ENCODE data around the gene SEMA3E.

Gene SEMA3E

DNA sequence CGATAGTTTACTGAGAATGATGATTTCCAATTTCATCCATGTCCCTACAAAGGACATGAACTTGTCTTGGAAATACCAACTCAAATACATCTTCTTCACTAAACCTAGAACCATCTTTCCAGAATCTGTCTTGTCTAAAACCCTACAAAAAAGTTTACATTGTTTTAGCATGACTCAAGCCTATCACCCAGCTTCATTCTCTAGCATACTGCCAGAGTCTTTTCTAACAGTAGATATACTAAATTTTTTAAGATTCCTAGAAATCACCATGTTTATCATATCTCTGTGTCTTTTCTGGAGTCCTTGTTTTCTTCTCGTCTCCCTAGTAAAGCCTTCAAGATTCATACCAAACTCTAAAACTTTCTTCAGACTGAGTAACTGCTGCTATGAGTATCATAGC is 129.7 kb downstream of the SEMA3E start:
- no peaks in the 10 kb centered on the region for H3K36me3 Mint-ChIP-seq (ENCODE audit: low read depth)
- no peak overlapping the region for H3K4me3 Mint-ChIP-seq
- H3K9me3 Mint-ChIP-seq: no peaks in the 10 kb centered on the region
- DNase-seq (ENCODE audit: low spot score): no peak
- no peaks in the 10 kb centered on the region for H3K4me1 Mint-ChIP-seq (ENCODE audit: low read depth)
- H3K27ac Mint-ChIP-seq: no peak overlapping the region
- H3K27me3 Mint-ChIP-seq (ENCODE audit: low read depth): no peaks in the 10 kb centered on the region

DNA sequence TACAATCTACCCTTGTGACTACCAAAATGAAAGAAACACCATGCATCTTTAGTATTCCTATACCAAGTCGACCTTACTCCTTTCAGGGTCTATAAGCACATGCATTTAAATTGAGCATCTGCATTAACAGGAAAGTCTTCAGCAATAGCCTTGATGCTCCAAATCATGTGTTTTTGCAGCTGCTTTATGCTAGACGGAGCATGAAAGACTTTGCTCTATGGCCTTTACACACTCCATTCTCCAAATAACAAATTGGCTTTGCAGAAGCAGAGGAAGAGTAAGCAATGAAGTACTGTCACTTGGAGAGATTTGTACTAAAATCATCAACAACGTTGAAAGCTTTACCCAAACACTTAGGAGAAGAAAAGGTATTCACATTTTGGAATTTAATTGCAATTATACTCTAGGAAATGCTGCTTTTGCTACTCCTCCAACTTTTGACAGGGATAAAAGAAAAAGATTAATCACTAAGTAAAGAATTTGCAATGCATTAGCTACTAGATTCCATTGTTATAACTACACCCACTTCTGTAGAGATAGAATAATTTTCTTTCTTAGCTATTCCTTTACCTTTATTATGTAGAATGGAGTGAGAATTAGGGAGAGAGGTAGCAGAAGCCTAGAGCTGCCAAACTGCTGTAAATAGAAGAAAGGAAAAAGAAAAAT is 131.8 kb downstream of the SEMA3E start:
- no peaks in the 10 kb centered on the region for H3K36me3 Mint-ChIP-seq (ENCODE audit: low read depth)
- H3K27me3 Mint-ChIP-seq (ENCODE audit: low read depth): no peaks in the 10 kb centered on the region
- no peak for DNase-seq (ENCODE audit: low spot score)
- H3K4me3 Mint-ChIP-seq: no peak overlapping the region
- no peaks in the 10 kb centered on the region for H3K4me1 Mint-ChIP-seq (ENCODE audit: low read depth)
- H3K9me3 Mint-ChIP-seq: no peaks in the 10 kb centered on the region
- H3K27ac Mint-ChIP-seq: no peak overlapping the region

DNA sequence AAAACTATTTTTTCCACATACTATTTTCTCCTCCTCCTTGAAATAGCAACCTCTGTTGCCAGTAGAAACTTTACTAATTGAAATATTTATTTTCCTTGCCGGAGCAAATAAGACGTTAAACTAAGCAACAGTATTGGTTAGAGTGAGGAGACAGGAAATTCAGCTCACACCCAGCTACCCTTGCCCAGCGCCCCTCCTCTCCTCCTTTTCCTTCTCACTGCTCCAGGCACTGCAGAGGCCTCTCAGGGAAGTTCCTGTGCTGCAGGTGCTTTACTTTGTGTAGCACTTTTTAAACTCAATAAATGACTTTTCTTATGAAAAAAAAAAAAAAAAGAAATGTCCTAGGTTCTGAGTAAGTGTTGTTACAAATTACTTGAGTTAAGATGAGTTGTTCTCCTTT is 134.0 kb downstream of the SEMA3E start:
- peaks cover 3% of the 10 kb centered on the region for H3K9me3 Mint-ChIP-seq
- no peak overlapping the region for H3K4me3 Mint-ChIP-seq
- no peaks in the 10 kb centered on the region for H3K4me1 Mint-ChIP-seq (ENCODE audit: low read depth)
- no peaks in the 10 kb centered on the region for H3K27me3 Mint-ChIP-seq (ENCODE audit: low read depth)
- H3K27ac Mint-ChIP-seq: no peak overlapping the region
- no peak for DNase-seq (ENCODE audit: low spot score)
- H3K36me3 Mint-ChIP-seq (ENCODE audit: low read depth): no peaks in the 10 kb centered on the region

GRCh38 chr7:83509255-83510021 is 139.5 kb downstream of the SEMA3E start:
- DNase-seq (ENCODE audit: low spot score): no peak
- no peak overlapping the region for H3K27ac Mint-ChIP-seq
- H3K27me3 Mint-ChIP-seq (ENCODE audit: low read depth): no peaks in the 10 kb centered on the region

DNA sequence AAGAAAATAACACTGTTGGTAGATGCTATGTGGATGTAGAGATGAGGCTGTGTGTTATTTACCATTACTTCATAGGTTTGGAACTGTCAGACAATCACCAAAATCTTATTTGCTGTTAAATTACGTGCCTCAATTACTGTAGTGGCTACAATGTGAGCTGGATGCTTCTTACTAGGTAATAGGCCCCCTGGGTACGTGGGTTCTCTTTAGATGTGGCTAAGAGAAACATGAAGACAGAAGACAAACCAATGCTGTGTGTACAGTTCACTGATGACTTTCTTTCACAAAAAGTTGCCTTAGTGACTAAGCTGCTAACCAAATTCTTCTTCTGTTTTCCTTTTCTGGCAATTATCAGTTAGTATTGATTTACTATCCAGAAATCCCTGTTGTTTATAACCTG is 144.6 kb downstream of the SEMA3E start:
- H3K4me1 Mint-ChIP-seq (ENCODE audit: low read depth): no peaks in the 10 kb centered on the region
- no peak overlapping the region for H3K27ac Mint-ChIP-seq
- no peak overlapping the region for H3K4me3 Mint-ChIP-seq
- no peaks in the 10 kb centered on the region for H3K9me3 Mint-ChIP-seq
- no peaks in the 10 kb centered on the region for H3K27me3 Mint-ChIP-seq (ENCODE audit: low read depth)
- DNase-seq (ENCODE audit: low spot score): no peak
- H3K36me3 Mint-ChIP-seq (ENCODE audit: low read depth): no peaks in the 10 kb centered on the region

More at GRCh38 chr7:83509255-83510021, 139.5 kb downstream of the SEMA3E start:
- no peak overlapping the region for H3K4me3 Mint-ChIP-seq
- H3K4me1 Mint-ChIP-seq (ENCODE audit: low read depth): no peaks in the 10 kb centered on the region
- peaks cover 3% of the 10 kb centered on the region for H3K9me3 Mint-ChIP-seq
- no peaks in the 10 kb centered on the region for H3K36me3 Mint-ChIP-seq (ENCODE audit: low read depth)

DNA sequence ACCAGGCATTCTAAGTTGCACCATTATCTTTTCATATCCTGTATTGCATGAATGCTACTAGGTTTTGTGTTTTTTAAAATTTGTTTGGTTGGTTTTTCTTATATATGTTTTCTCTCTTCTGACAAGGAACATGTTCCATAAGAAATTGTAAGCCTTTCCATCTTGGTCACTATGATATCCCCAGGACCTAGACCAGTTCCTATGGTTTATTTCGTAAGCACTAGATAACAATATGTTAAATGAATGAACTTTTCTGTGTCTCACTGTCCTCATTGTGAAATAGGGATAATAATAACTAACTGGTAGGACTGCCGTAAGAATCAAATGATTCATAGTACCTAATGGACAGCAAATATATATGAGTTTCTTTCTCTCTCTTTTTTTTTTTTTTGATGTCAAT is 146.3 kb downstream of the SEMA3E start:
- H3K27me3 Mint-ChIP-seq (ENCODE audit: low read depth): no peaks in the 10 kb centered on the region
- no peak for DNase-seq (ENCODE audit: low spot score)
- no peak overlapping the region for H3K27ac Mint-ChIP-seq
- no peaks in the 10 kb centered on the region for H3K36me3 Mint-ChIP-seq (ENCODE audit: low read depth)
- H3K4me1 Mint-ChIP-seq (ENCODE audit: low read depth): no peaks in the 10 kb centered on the region
- no peaks in the 10 kb centered on the region for H3K9me3 Mint-ChIP-seq
- H3K4me3 Mint-ChIP-seq: no peak overlapping the region

GRCh38 chr7:83494683-83495082 is 154.3 kb downstream of the SEMA3E start:
- no peak for DNase-seq (ENCODE audit: low spot score)
- no peaks in the 10 kb centered on the region for H3K36me3 Mint-ChIP-seq (ENCODE audit: low read depth)
- no peaks in the 10 kb centered on the region for H3K4me1 Mint-ChIP-seq (ENCODE audit: low read depth)
- H3K9me3 Mint-ChIP-seq: no peaks in the 10 kb centered on the region
- H3K4me3 Mint-ChIP-seq: no peak overlapping the region
- H3K27ac Mint-ChIP-seq: no peak overlapping the region
- no peaks in the 10 kb centered on the region for H3K27me3 Mint-ChIP-seq (ENCODE audit: low read depth)

- Mint-ChIP-seq H3K4me3 (no peak overlapping the region), H3K4me1 (ENCODE audit: low read depth) (no peaks in the 10 kb centered on the region), H3K36me3 (ENCODE audit: low read depth) (no peaks in the 10 kb centered on the region), H3K27ac (no peak overlapping the region), H3K27me3 (ENCODE audit: low read depth) (no peaks in the 10 kb centered on the region), H3K9me3 (no peaks in the 10 kb centered on the region)
- DNase-seq (ENCODE audit: low spot score): no peak
These were observed 156.1 kb downstream of the SEMA3E start for GRCh38 chr7:83492802-83493201.

DNA sequence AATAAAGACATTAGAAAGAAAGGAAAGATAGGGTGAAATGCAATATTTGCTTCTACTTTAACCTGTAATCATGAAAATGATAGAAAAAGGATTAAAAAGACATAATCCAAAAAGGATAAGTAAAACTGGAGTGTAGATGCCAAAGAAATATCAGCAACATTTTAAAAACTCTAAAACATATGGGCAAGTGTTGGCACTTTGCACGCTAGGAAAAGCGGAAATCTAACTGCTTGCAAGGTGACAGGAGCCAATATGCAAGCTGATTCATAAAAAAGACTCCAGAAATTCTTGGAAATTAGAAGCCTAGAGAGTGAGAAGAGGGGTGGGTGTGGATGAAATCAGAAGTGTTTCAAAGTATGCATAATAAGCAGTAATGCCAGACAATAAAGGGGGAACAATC is 161.1 kb downstream of the SEMA3E start:
- Mint-ChIP-seq H3K9me3 (no peaks in the 10 kb centered on the region), H3K4me1 (ENCODE audit: low read depth) (no peaks in the 10 kb centered on the region), H3K27me3 (ENCODE audit: low read depth) (no peaks in the 10 kb centered on the region), H3K36me3 (ENCODE audit: low read depth) (no peaks in the 10 kb centered on the region), H3K27ac (no peak overlapping the region), H3K4me3 (no peak overlapping the region)
- DNase-seq (ENCODE audit: low spot score): no peak

GRCh38 chr7:83486957-83487356 is 162.0 kb downstream of the SEMA3E start:
- Mint-ChIP-seq H3K27ac (no peak overlapping the region), H3K27me3 (ENCODE audit: low read depth) (no peaks in the 10 kb centered on the region), H3K4me3 (no peak overlapping the region), H3K4me1 (ENCODE audit: low read depth) (no peaks in the 10 kb centered on the region), H3K9me3 (no peaks in the 10 kb centered on the region), H3K36me3 (ENCODE audit: low read depth) (no peaks in the 10 kb centered on the region)
- no peak for DNase-seq (ENCODE audit: low spot score)

- Mint-ChIP-seq H3K4me3 (no peak overlapping the region), H3K27me3 (ENCODE audit: low read depth) (no peaks in the 10 kb centered on the region), H3K27ac (no peak overlapping the region), H3K4me1 (ENCODE audit: low read depth) (no peaks in the 10 kb centered on the region), H3K9me3 (no peaks in the 10 kb centered on the region), H3K36me3 (ENCODE audit: low read depth) (no peaks in the 10 kb centered on the region)
- DNase-seq (ENCODE audit: low spot score): no peak
These were observed 162.4 kb downstream of the SEMA3E start for GRCh38 chr7:83486536-83486935.

DNA sequence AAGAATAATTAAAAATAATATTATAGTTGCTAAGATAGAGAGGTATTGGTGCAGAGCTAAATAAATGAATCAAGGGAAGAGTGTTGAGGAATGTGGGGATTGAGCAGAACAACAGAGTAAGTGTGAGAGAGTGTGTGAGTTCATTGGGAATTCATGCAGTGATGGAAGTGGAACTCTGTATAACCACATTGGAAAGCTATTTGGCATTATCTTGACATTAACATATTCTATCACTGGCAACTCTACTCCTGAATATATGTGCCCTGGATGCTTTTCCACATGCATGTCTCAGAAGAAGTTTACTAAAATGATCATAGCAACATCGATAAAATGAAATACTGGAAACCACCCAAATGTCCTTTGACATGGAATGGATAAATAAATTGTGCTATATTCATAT is 164.1 kb downstream of the SEMA3E start:
- H3K9me3 Mint-ChIP-seq: no peaks in the 10 kb centered on the region
- H3K4me3 Mint-ChIP-seq: no peak overlapping the region
- no peak overlapping the region for H3K27ac Mint-ChIP-seq
- no peaks in the 10 kb centered on the region for H3K36me3 Mint-ChIP-seq (ENCODE audit: low read depth)
- no peaks in the 10 kb centered on the region for H3K4me1 Mint-ChIP-seq (ENCODE audit: low read depth)
- H3K27me3 Mint-ChIP-seq (ENCODE audit: low read depth): no peaks in the 10 kb centered on the region
- no peak for DNase-seq (ENCODE audit: low spot score)

GRCh38 chr7:83484266-83484665 is 164.7 kb downstream of the SEMA3E start:
- H3K4me1 Mint-ChIP-seq (ENCODE audit: low read depth): no peaks in the 10 kb centered on the region
- no peak for DNase-seq (ENCODE audit: low spot score)
- no peaks in the 10 kb centered on the region for H3K36me3 Mint-ChIP-seq (ENCODE audit: low read depth)
- H3K27ac Mint-ChIP-seq: no peak overlapping the region
- H3K4me3 Mint-ChIP-seq: no peak overlapping the region
- no peaks in the 10 kb centered on the region for H3K9me3 Mint-ChIP-seq
- no peaks in the 10 kb centered on the region for H3K27me3 Mint-ChIP-seq (ENCODE audit: low read depth)

- H3K9me3 Mint-ChIP-seq: no peaks in the 10 kb centered on the region
- no peak overlapping the region for H3K4me3 Mint-ChIP-seq
- H3K27me3 Mint-ChIP-seq (ENCODE audit: low read depth): no peaks in the 10 kb centered on the region
- no peak overlapping the region for H3K27ac Mint-ChIP-seq
- no peaks in the 10 kb centered on the region for H3K36me3 Mint-ChIP-seq (ENCODE audit: low read depth)
- H3K4me1 Mint-ChIP-seq (ENCODE audit: low read depth): no peaks in the 10 kb centered on the region
- no peak for DNase-seq (ENCODE audit: low spot score)
These were observed 170.3 kb downstream of the SEMA3E start for GRCh38 chr7:83478616-83479015.
